Measurements from ENCODE around the gene DENND1C. TPM values are rescaled to one million over a fixed set of nuclear protein-coding genes. Genes with fewer than 3 reads are reported as not detected.

DENND1C gene
- total RNA-seq, 1 donor from 2014 or later = 1.5 TPM

DNA sequence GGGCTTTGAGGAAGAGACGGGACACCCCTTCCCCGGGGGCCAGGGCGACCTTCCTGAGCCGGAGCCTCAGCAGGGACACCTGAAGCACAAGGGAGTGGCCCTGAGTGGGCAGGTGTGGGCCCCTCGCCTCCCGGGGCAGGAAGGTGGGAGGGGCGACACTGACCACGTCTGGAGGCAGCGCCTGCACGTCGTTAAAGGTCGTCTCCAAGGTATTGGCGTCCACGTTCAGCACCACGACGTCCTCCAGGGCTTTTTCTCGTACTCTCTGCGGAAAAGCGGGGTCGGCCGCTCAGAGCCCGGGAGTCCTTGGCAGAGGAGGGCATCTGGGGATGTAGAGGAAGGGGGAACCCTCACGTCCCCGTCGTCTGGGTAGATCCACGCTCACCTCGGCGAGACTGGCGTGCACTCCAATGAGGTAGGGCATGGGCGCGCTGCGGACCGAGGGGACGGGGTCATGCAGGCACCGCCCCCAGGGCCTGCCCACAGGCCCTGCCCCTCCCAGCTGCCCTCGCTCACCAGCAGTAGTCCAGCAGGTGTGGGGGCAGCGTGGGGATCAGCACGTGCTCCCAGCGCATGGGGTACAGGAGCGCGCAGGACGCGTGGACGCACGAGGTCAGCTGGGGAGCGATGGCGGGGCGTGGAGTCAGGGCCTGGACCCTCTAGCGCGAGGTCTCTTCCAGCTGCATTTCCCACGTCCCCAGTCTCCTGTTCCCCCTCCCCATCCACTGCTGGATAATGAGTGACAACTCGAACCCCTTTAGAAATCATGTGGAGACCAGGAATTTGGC, 6.1 kb downstream of the DENND1C start:
- no peaks in the 10 kb centered on the region for H3K4me1 Mint-ChIP-seq (ENCODE audit: unreplicated experiment)
- no peak for DNase-seq (ENCODE audit: low spot score)
- TF ChIP-seq, protein P1, sequence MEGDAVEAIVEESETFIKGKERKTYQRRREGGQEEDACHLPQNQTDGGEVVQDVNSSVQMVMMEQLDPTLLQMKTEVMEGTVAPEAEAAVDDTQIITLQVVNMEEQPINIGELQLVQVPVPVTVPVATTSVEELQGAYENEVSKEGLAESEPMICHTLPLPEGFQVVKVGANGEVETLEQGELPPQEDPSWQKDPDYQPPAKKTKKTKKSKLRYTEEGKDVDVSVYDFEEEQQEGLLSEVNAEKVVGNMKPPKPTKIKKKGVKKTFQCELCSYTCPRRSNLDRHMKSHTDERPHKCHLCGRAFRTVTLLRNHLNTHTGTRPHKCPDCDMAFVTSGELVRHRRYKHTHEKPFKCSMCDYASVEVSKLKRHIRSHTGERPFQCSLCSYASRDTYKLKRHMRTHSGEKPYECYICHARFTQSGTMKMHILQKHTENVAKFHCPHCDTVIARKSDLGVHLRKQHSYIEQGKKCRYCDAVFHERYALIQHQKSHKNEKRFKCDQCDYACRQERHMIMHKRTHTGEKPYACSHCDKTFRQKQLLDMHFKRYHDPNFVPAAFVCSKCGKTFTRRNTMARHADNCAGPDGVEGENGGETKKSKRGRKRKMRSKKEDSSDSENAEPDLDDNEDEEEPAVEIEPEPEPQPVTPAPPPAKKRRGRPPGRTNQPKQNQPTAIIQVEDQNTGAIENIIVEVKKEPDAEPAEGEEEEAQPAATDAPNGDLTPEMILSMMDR (IDR thresholded peaks at IDR 0.05; ENCODE audit: unreplicated experiment) = no peak
- H3K27me3 Mint-ChIP-seq (ENCODE audit: unreplicated experiment) = peaks cover 1% of the 10 kb centered on the region
- no peak overlapping the region for H3K27ac Mint-ChIP-seq (ENCODE audit: unreplicated experiment)
- no peaks in the 10 kb centered on the region for H3K36me3 Mint-ChIP-seq (ENCODE audit: low read depth, unreplicated experiment)
- no peaks in the 10 kb centered on the region for H3K9me3 Mint-ChIP-seq (ENCODE audit: unreplicated experiment)
- no peak overlapping the region for H3K4me3 Mint-ChIP-seq (ENCODE audit: unreplicated experiment)

DNA sequence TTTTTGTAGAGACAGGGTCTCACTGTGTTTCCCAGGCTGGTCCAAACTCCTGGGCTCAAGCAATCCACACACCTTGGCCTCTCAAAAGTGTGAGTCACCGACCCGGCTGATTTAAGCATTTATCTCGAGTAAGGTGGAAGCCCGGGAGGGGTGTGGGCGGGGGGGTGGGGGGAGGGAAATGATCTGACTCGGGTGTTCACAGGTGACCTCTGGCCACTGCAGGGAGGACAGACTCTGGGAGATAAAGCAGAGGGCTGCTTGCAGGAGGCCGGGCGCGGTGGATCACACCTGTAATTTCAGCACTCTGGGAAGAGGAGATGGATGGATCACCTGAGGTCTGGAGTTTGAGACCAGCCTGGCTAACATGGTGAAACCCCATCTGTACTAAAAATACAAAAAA, 7.9 kb downstream of the DENND1C start:
- TF ChIP-seq, protein P1 (IDR thresholded peaks at IDR 0.05; ENCODE audit: unreplicated experiment) = no peak
- H3K4me3 Mint-ChIP-seq (ENCODE audit: unreplicated experiment) = no peak overlapping the region
- no peaks in the 10 kb centered on the region for H3K4me1 Mint-ChIP-seq (ENCODE audit: unreplicated experiment)
- no peak overlapping the region for H3K27ac Mint-ChIP-seq (ENCODE audit: unreplicated experiment)
- DNase-seq (ENCODE audit: low spot score) = no peak
- H3K9me3 Mint-ChIP-seq (ENCODE audit: unreplicated experiment) = no peaks in the 10 kb centered on the region
- H3K36me3 Mint-ChIP-seq (ENCODE audit: low read depth, unreplicated experiment) = no peaks in the 10 kb centered on the region
- peaks cover 1% of the 10 kb centered on the region for H3K27me3 Mint-ChIP-seq (ENCODE audit: unreplicated experiment)

DNA sequence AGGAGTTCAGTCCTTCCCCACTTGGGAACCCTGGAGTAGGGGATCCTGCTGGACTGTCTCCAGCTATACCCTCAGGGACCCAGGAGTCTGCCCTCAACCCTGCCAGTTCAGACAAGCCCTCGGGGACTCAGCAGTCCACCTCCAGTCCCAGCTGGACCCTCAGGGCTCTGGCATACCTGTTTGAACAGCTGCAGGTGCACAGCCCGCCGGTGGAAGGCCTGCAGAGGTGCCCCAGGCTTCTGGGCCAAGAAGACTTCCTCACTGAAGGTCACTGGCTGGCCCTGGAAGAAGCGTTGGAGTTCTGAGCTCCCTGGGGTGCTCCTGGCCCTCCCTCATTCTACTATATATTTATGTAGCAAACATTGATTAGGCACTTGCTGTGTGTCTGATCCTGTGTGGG, 8.9 kb downstream of the DENND1C start:
- Mint-ChIP-seq H3K36me3 (ENCODE audit: low read depth, unreplicated experiment) (no peaks in the 10 kb centered on the region), H3K4me1 (ENCODE audit: unreplicated experiment) (no peaks in the 10 kb centered on the region), H3K4me3 (ENCODE audit: unreplicated experiment) (no peak overlapping the region), H3K27ac (ENCODE audit: unreplicated experiment) (no peak overlapping the region), H3K27me3 (ENCODE audit: unreplicated experiment) (peaks cover 1% of the 10 kb centered on the region), H3K9me3 (ENCODE audit: unreplicated experiment) (no peaks in the 10 kb centered on the region)
- no peak for DNase-seq (ENCODE audit: low spot score)
- TF ChIP-seq, protein P1 (IDR thresholded peaks at IDR 0.05; ENCODE audit: unreplicated experiment) = no peak

DNA sequence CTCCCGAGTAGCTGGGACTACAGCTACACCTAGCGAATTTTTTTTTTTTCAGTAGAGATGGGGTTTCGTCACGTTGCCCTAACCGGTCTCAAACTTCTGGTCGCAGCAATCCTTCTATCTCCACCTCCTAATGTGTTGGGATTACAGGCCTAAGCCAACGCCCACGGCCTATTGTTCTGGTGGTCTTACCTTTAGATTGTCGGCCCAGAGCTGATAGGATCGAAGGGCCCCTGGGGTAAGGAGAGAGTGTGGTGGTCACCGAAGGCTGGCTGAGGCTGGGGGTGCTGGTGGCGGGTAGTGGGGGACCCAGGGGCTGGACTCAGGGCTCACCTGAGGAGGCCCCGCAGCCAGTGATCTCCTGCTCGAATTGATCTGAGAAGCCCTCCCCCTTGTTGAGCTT, 10.5 kb downstream of the DENND1C start:
- DNase-seq (ENCODE audit: low spot score) = no peak
- TF ChIP-seq, protein P1 (IDR thresholded peaks at IDR 0.05; ENCODE audit: unreplicated experiment) = no peak
- no peaks in the 10 kb centered on the region for H3K4me1 Mint-ChIP-seq (ENCODE audit: unreplicated experiment)
- H3K27me3 Mint-ChIP-seq (ENCODE audit: unreplicated experiment) = peaks cover 3% of the 10 kb centered on the region
- no peaks in the 10 kb centered on the region for H3K9me3 Mint-ChIP-seq (ENCODE audit: unreplicated experiment)
- H3K4me3 Mint-ChIP-seq (ENCODE audit: unreplicated experiment) = no peak overlapping the region
- H3K27ac Mint-ChIP-seq (ENCODE audit: unreplicated experiment) = no peak overlapping the region
- no peaks in the 10 kb centered on the region for H3K36me3 Mint-ChIP-seq (ENCODE audit: low read depth, unreplicated experiment)

DNA sequence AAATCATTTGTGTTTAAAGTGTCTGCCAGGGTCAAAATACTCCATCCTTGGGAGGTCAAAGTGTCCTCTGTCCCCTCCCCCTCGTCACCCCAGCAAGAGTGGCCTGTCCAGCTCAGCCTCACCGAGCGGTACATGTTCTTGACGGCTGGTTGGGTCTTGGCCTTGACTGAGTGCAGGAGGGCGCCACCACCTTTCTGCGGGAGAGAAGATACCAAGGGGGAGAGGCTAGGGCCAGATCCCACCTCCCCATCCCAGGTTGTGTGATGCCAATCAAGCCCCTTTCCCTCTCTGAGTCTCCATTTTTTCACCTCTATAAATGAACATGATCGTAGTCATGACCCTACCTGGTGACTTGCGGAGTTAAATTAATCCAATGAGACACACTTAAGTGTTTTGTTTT, 11.4 kb downstream of the DENND1C start:
- Mint-ChIP-seq H3K4me1 (ENCODE audit: unreplicated experiment) (no peaks in the 10 kb centered on the region), H3K27me3 (ENCODE audit: unreplicated experiment) (peaks cover 6% of the 10 kb centered on the region), H3K27ac (ENCODE audit: unreplicated experiment) (no peak overlapping the region), H3K9me3 (ENCODE audit: unreplicated experiment) (no peaks in the 10 kb centered on the region), H3K36me3 (ENCODE audit: low read depth, unreplicated experiment) (no peaks in the 10 kb centered on the region), H3K4me3 (ENCODE audit: unreplicated experiment) (no peak overlapping the region)
- TF ChIP-seq, protein P1 (IDR thresholded peaks at IDR 0.05; ENCODE audit: unreplicated experiment) = no peak
- DNase-seq (ENCODE audit: low spot score) = no peak
